AG04449 (cell line): ENCODE results near the gene ARHGAP8.

Experiments
- CTCF ChIA-PET: fragments of 350-600 bp; formaldehyde crosslinking; extraction: SDS; loops from one replicate; lab custom pipeline; 2021; ENCODE audit warnings: antibody characterized with exemption; lab: Yijun Ruan, JAX
- POLR2A ChIA-PET: fragments of 400-600, 350-600 bp; formaldehyde crosslinking; extraction: SDS; loops from one replicate; lab custom pipeline; 2020; ENCODE audit warnings: antibody characterized with exemption, inconsistent platforms; lab: Yijun Ruan, JAX
- DNase-seq: peaks from one replicate; pipeline ENCODE4 v3.0.0-alpha.2; 2010; ENCODE audit warnings: low read depth, low spot score
- H3K4me3 ChIP-seq: 2 replicates; pipeline ENCODE4 v1.5.1; 2011; ENCODE audit warnings: low read depth, mild to moderate bottlenecking, control low read depth, low read length
- TF ChIP-seq, protein P1 (sequence below): IDR thresholded peaks from one replicate; pipeline ENCODE4 v1.5.1; 2011; ENCODE audit warnings: mild to moderate bottlenecking, moderate library complexity, low read length, control low read depth, inconsistent platforms; ENCODE audit not compliant: insufficient read depth; ENCODE audit errors: missing control alignments

The ARHGAP8 gene

GRCh38 chr22:44882226-44882905 lies 130.0 kb downstream of the ARHGAP8 start:
- H3K4me3 ChIP-seq: no peak overlapping the region
- TF ChIP-seq, protein P1, sequence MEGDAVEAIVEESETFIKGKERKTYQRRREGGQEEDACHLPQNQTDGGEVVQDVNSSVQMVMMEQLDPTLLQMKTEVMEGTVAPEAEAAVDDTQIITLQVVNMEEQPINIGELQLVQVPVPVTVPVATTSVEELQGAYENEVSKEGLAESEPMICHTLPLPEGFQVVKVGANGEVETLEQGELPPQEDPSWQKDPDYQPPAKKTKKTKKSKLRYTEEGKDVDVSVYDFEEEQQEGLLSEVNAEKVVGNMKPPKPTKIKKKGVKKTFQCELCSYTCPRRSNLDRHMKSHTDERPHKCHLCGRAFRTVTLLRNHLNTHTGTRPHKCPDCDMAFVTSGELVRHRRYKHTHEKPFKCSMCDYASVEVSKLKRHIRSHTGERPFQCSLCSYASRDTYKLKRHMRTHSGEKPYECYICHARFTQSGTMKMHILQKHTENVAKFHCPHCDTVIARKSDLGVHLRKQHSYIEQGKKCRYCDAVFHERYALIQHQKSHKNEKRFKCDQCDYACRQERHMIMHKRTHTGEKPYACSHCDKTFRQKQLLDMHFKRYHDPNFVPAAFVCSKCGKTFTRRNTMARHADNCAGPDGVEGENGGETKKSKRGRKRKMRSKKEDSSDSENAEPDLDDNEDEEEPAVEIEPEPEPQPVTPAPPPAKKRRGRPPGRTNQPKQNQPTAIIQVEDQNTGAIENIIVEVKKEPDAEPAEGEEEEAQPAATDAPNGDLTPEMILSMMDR: no peak
- POLR2A ChIA-PET: no interaction called here
- no peak for DNase-seq
- CTCF ChIA-PET: no interaction called here

- POLR2A ChIA-PET: no interaction called here
- CTCF ChIA-PET: no interaction called here
- no peak overlapping the region for H3K4me3 ChIP-seq
- TF ChIP-seq, protein P1: no peak
- no peak for DNase-seq
These were observed 130.6 kb downstream of the ARHGAP8 start for GRCh38 chr22:44883011-44883421.

DNA sequence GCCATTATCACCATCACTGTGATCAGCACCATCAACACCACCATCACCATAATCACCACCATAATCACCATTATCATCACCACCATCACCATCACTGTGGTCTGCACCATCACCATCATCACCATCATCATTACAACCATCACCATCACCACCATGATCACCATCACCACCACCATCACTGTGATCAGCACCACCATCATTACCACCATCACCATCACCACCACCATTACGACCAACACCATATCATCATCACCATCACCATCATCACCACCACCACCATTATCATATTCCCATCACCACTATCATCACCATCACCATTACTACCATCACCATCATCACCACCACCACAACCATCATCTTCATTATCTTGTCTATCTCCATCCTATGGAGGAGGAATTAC lies 132.2 kb downstream of the ARHGAP8 start:
- POLR2A ChIA-PET: no interaction called here
- DNase-seq: no peak
- TF ChIP-seq, protein P1: no peak
- no peak overlapping the region for H3K4me3 ChIP-seq
- CTCF ChIA-PET: no interaction called here

DNA sequence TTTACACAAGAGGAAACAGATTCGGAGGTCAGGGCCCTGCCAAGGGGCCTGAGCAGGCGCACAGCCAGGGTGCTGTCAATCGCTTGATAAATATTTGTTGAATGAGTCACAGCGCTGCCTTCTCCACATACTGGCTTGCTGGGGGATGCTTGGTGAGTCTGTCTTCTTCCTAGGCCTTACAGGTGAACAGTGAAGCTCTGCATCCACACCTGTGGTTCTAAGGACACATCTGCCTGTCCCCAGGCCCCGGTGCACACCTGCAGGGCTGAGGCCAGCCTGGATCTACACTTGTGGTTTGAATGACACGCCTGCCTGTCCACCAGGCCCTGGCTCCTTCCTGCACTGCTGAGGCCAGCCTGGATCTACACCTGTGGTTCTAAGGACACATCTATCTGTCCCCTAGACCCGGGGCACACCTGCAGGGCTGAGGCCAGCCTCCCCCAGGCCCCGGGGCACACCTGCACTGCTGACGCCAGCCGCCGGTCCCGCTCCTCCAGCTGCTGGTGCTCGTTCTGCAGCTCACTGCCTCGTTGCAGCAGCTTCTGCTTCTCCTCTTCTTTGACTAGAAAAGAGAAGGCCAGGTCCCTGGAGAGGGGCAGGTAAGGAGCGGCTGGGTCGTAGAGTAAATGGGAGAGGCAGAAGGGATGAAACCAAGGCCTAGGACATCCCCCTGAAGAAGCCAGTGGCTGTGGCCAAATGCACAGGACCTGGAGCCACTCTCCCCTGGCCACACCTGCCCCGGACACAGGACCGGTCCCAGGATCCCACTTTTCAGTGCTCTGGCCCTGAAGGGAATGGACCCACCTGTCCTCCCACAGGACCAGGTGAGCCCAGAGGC lies 132.8 kb downstream of the ARHGAP8 start:
- ChIA-PET POLR2A (no interaction called here), CTCF (no interaction called here)
- TF ChIP-seq, protein P1: no peak
- DNase-seq: no peak
- no peak overlapping the region for H3K4me3 ChIP-seq

DNA sequence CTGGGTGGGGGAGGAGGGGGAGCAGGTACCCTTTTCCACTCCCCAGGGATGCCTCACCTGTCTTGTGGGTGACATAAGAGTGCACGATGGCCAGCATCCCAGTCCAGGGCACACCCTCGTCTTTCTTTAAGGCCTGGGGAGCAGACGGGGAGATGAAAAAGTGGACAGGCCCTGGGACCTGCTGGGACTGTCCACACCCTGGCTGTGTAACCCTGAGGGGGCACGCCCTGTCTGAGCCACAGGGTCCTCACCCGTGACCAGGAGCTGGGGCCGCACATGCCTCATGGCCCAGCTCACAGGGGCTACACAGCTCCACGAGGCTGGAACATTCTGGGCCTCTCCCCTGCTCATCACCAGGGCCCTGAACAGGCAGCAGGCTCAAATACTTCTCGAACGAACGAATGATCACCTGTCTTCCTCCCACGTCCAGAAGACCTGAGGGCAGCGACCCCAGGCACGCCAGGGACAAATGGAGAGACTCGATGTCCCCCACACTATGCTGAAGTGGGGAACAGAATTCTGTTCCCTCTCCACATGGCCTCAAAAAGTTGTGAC lies 133.5 kb downstream of the ARHGAP8 start:
- TF ChIP-seq, protein P1: no peak
- DNase-seq: no peak
- H3K4me3 ChIP-seq: no peak overlapping the region
- ChIA-PET POLR2A (no interaction called here), CTCF (no interaction called here)

- TF ChIP-seq, protein P1: no peak
- CTCF ChIA-PET: no interaction called here
- POLR2A ChIA-PET: no interaction called here
These were observed 135.6 kb downstream of the ARHGAP8 start for GRCh38 chr22:44887941-44888366.

More at GRCh38 chr22:44887941-44888366, 135.6 kb downstream of the ARHGAP8 start:
- no peak overlapping the region for H3K4me3 ChIP-seq
- DNase-seq: no peak
